Trophoblast cell (in vitro differentiated cells and primary cell): ENCODE data around the gene YY1.

Source experiments
- DNase-seq, 2 donors: peaks; one replicate each; pipeline ENCODE4 v3.0.0-alpha.2; 2016
- H2AFZ ChIP-seq: 2 replicates; pipeline ENCODE4 v1.6.1; 2013; ENCODE audit warnings: low read length, moderate library complexity, mild to moderate bottlenecking; ENCODE audit not compliant: insufficient read depth, poor library complexity
- H2AK5ac ChIP-seq: 2 replicates; pipeline ENCODE4 v1.6.1; 2013; ENCODE audit warnings: mild to moderate bottlenecking, low read length
- H2BK120ac ChIP-seq: 2 replicates; pipeline ENCODE4 v1.6.1; 2013; ENCODE audit warnings: low read length, mild to moderate bottlenecking, moderate library complexity; ENCODE audit not compliant: insufficient read depth, poor library complexity
- H2BK12ac ChIP-seq: 2 replicates; pipeline ENCODE4 v1.6.1; 2013; ENCODE audit warnings: mild to moderate bottlenecking, low read length, moderate library complexity
- H2BK5ac ChIP-seq: 2 replicates; pipeline ENCODE4 v1.6.1; 2013; ENCODE audit warnings: low read length, low read depth, moderate library complexity, mild to moderate bottlenecking; ENCODE audit not compliant: poor library complexity
- H3K14ac ChIP-seq: 2 replicates; pipeline ENCODE4 v1.6.1; 2013; ENCODE audit warnings: mild to moderate bottlenecking, low read length
- H3K18ac ChIP-seq: 2 replicates; pipeline ENCODE4 v1.6.1; 2013; ENCODE audit warnings: mild to moderate bottlenecking, low read length
- H3K23ac ChIP-seq: 2 replicates; pipeline ENCODE4 v1.6.1; 2013; ENCODE audit warnings: low read length
- H3K27ac ChIP-seq: 2 replicates; pipeline ENCODE4 v1.5.1; 2013; ENCODE audit warnings: low read depth, mild to moderate bottlenecking, inconsistent platforms, low read length, moderate library complexity
- H3K27me3 ChIP-seq: 2 replicates; pipeline ENCODE4 v1.6.1; 2013; ENCODE audit warnings: inconsistent platforms, mild to moderate bottlenecking, low read length, moderate library complexity; ENCODE audit not compliant: insufficient read depth
- H3K36me3 ChIP-seq, 2 experiments: 1 replicate in 1 of 2; 2 replicates in 1 of 2; pipeline ENCODE4 v1.6.1; 2013; ENCODE audit warnings: low read length in 2 of 2, mild to moderate bottlenecking in 2 of 2, moderate library complexity in 1 of 2; ENCODE audit not compliant: insufficient read depth in 2 of 2, control insufficient read depth in 1 of 2
- H3K4ac ChIP-seq: 2 replicates; pipeline ENCODE4 v1.6.1; 2013; ENCODE audit warnings: low read depth, mild to moderate bottlenecking, low read length, moderate library complexity
- H3K4me1 ChIP-seq, 2 experiments: 1 replicate in 1 of 2; 2 replicates in 1 of 2; pipeline ENCODE4 v1.6.1; 2013; ENCODE audit warnings: low read length in 2 of 2, mild to moderate bottlenecking in 2 of 2, moderate library complexity in 1 of 2; ENCODE audit not compliant: insufficient read depth in 2 of 2, control insufficient read depth in 1 of 2
- H3K4me2 ChIP-seq: 2 replicates; pipeline ENCODE4 v1.6.1; 2013; ENCODE audit warnings: inconsistent platforms, mild to moderate bottlenecking, low read length, moderate library complexity
- H3K4me3 ChIP-seq: 2 replicates; pipeline ENCODE4 v1.5.1; 2013; ENCODE audit warnings: mild to moderate bottlenecking, low read depth, low read length, inconsistent platforms
- H3K79me1 ChIP-seq: one replicate; pipeline ENCODE4 v1.6.1; 2013; ENCODE audit warnings: low read length
- H3K79me2 ChIP-seq: 2 replicates; pipeline ENCODE4 v1.6.1; 2013; ENCODE audit warnings: low read length, mild to moderate bottlenecking; ENCODE audit not compliant: control insufficient read depth, insufficient read depth, poor library complexity
- H3K9ac ChIP-seq: 2 replicates; pipeline ENCODE4 v1.6.1; 2013; ENCODE audit warnings: mild to moderate bottlenecking, low read length
- H3K9me3 ChIP-seq: 2 replicates; pipeline ENCODE4 v1.6.1; 2013; ENCODE audit warnings: low read depth, mild to moderate bottlenecking, control low read depth, inconsistent platforms, low read length; ENCODE audit not compliant: insufficient read depth
- H4K12ac ChIP-seq: 2 replicates; pipeline ENCODE4 v1.6.1; 2013; ENCODE audit warnings: low read depth, mild to moderate bottlenecking, low read length, moderate library complexity
- H4K8ac ChIP-seq: 2 replicates; pipeline ENCODE4 v1.6.1; 2013; ENCODE audit warnings: low read depth, mild to moderate bottlenecking, low read length, moderate library complexity
- H4K91ac ChIP-seq: one replicate; pipeline ENCODE4 v1.6.1; 2013; ENCODE audit warnings: low read depth, mild to moderate bottlenecking, low read length, moderate library complexity
- WGBS: extraction: QIAGEN DNeasy Blood & Tissue Kit; methylation state at CpG from one replicate; pipeline ENCODE4 v1.1.7; 2013; ENCODE audit warnings: missing lambda C conversion rate; ENCODE audit not compliant: insufficient read length, insufficient coverage; ENCODE audit errors: extremely low coverage; 5-methylcytosine and 5-hydroxymethylcytosine counted together

YY1 gene

DNA sequence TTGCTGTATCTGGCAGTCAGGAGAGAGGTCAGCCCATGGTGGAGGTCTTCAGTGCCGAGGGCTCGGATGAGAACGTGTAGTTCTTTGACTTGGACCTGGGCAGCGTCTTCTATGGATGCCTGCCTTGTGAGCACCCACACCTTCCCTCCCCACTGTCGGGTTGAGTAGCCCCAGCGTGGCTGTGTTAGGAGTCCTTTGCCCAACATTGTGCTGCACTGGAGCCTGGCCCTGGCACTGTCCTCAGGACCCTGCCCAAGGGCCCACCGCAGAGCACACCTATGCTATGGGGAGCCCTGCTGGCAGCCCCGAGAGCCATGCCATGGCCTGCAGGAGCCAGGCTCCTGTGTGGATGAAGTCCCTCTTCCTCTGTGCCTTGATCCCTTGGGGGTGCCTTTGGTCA, 40.6 kb downstream of the YY1 start:
- Histone ChIP-seq H3K4me1 (peaks cover 14 to 21% of the 10 kb centered on the region in 2 experiments), H3K4me2 (no peak overlapping the region), H3K27ac (no peak overlapping the region), H3K79me1 (no peaks in the 10 kb centered on the region), H2BK120ac (no peak overlapping the region), H2AK5ac (no peak overlapping the region), H3K4me3 (no peak overlapping the region), H4K12ac (no peak overlapping the region), H3K79me2 (peaks cover 8% of the 10 kb centered on the region), H2AFZ (no peak overlapping the region), H3K9ac (no peak overlapping the region), H3K9me3 (no peaks in the 10 kb centered on the region), H3K36me3 (peaks cover 9 to 29% of the 10 kb centered on the region in 2 experiments), H3K23ac (no peak overlapping the region), H4K91ac (no peak overlapping the region), H3K4ac (peak overlapping the region; percentile 57), H3K18ac (no peak overlapping the region), H4K8ac (no peak overlapping the region), H3K14ac (no peak overlapping the region), H2BK12ac (no peak overlapping the region), H3K27me3 (no peaks in the 10 kb centered on the region), H2BK5ac (no peak overlapping the region)
- no CpG with 5 or more reads among the region's 8 CpGs for WGBS
- no peak for DNase-seq

DNA sequence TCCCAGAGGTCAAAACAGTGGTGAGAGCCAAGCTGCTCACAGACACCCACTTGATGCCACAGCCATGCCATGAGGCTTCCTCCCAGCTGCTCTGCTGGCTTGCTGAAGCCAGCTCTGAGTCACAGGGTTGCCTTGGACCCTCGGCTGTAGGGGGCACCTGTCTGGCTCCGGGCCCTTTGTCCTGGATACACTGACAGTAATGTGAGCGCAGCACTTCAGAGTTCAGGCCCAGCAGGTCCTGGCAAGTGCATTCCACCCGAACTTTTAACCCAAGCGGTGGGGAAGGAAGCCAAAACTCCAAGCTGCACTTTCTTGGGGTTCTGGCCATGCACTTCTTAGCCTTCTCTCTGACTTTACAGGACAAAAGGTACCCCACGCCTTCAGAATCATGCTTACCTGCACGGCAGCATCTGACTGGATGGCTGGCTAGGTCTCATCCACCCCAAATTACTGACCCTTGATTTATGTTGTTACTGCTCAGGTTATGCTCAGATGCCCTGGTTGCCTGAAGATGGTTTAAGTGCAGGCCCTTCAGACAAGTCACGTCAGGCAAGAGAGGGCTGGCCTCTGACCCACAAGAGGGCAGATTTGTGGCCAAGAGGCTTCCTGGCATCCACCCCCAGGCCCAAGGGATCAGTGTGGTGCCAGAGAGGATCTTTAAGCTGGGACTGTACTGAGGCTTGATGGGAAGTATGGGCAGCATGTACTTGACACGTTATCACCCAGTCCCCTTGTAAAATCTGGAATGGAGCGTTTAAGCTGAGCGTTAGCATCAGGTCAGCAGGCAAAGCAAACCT, 42.5 kb downstream of the YY1 start:
- H4K8ac ChIP-seq, result no peak overlapping the region

DNA sequence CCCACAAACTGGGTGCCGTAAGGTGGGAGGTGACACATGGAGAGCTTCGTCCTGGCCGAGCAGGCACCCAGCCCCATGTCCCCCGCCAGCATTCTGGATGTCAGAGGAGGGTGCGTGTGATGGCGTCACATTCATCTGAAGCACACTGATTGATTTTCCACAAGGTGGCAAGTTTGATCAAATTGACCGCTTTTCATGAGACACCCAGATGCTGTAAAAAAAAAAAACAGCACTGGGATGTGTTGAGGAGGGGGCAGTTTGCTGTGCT, 43.1 kb downstream of the YY1 start:
- Histone ChIP-seq H2AFZ (no peak overlapping the region), H3K4me1 (peaks cover 18 to 26% of the 10 kb centered on the region in 2 experiments)
- no CpG with 5 or more reads among the region's 7 CpGs for WGBS

More for the DNA sequence above, 42.5 kb downstream of the YY1 start:
- H2BK120ac ChIP-seq, result no peak overlapping the region
- H3K4me2 ChIP-seq, result no peak overlapping the region
- H2BK12ac ChIP-seq, result no peak overlapping the region
- no peak overlapping the region for H2AK5ac ChIP-seq
- no peak overlapping the region for H2AFZ ChIP-seq
- no peaks in the 10 kb centered on the region for H3K27me3 ChIP-seq
- no peak overlapping the region for H2BK5ac ChIP-seq
- H3K79me2 ChIP-seq, result peaks cover 9% of the 10 kb centered on the region
- H3K4me1 ChIP-seq, result peaks cover 18 to 26% of the 10 kb centered on the region in 2 experiments
- H3K9ac ChIP-seq, result no peak overlapping the region
- H3K23ac ChIP-seq, result no peak overlapping the region
- H3K9me3 ChIP-seq, result no peaks in the 10 kb centered on the region
- no CpG with 5 or more reads among the region's 11 CpGs for WGBS
- H3K18ac ChIP-seq, result no peak overlapping the region
- H3K79me1 ChIP-seq, result peaks cover 8% of the 10 kb centered on the region
- H3K36me3 ChIP-seq, result peaks cover 4 to 22% of the 10 kb centered on the region in 2 experiments
- H3K4me3 ChIP-seq, result no peak overlapping the region
- no peak for DNase-seq
- no peak overlapping the region for H3K14ac ChIP-seq
- no peak overlapping the region for H3K4ac ChIP-seq
- H4K91ac ChIP-seq, result no peak overlapping the region
- H4K12ac ChIP-seq, result no peak overlapping the region
- no peak overlapping the region for H3K27ac ChIP-seq

GRCh38 chr14:100282766-100283419, 43.9 kb downstream of the YY1 start:
- H2BK12ac ChIP-seq, result no peak overlapping the region
- no peak overlapping the region for H3K14ac ChIP-seq
- H3K18ac ChIP-seq, result no peak overlapping the region
- H3K27ac ChIP-seq, result peak overlapping the region; percentile 1
- peaks cover 21 to 31% of the 10 kb centered on the region in 2 experiments for H3K4me1 ChIP-seq
- H2BK120ac ChIP-seq, result no peak overlapping the region
- H2AK5ac ChIP-seq, result no peak overlapping the region
- peaks cover 0 to 16% of the 10 kb centered on the region in 2 experiments for H3K36me3 ChIP-seq
- no peak overlapping the region for H4K91ac ChIP-seq
- H3K23ac ChIP-seq, result no peak overlapping the region
- peaks cover 8% of the 10 kb centered on the region for H3K79me1 ChIP-seq
- no peak overlapping the region for H2BK5ac ChIP-seq
- H3K9me3 ChIP-seq, result peaks cover 2% of the 10 kb centered on the region
- H2AFZ ChIP-seq, result no peak overlapping the region
- H3K79me2 ChIP-seq, result peaks cover 9% of the 10 kb centered on the region
- peak; percentile 33 for DNase-seq
- H4K12ac ChIP-seq, result no peak overlapping the region
- no peak overlapping the region for H3K4me3 ChIP-seq
- no peak overlapping the region for H3K4me2 ChIP-seq
- H3K4ac ChIP-seq, result no peak overlapping the region
- no peaks in the 10 kb centered on the region for H3K27me3 ChIP-seq
- no CpG with 5 or more reads among the region's 9 CpGs for WGBS
- no peak overlapping the region for H3K9ac ChIP-seq
- H4K8ac ChIP-seq, result no peak overlapping the region

More for the DNA sequence above, 43.1 kb downstream of the YY1 start:
- Histone ChIP-seq H3K4ac (no peak overlapping the region), H3K18ac (no peak overlapping the region), H3K79me1 (peaks cover 8% of the 10 kb centered on the region), H2BK12ac (no peak overlapping the region), H3K27me3 (no peaks in the 10 kb centered on the region), H3K14ac (no peak overlapping the region), H3K9me3 (peaks cover 2% of the 10 kb centered on the region), H3K27ac (no peak overlapping the region), H4K91ac (no peak overlapping the region), H4K12ac (no peak overlapping the region), H3K4me2 (no peak overlapping the region), H2AK5ac (no peak overlapping the region), H3K4me3 (no peak overlapping the region), H2BK5ac (no peak overlapping the region), H3K36me3 (peaks cover 2 to 19% of the 10 kb centered on the region in 2 experiments), H2BK120ac (no peak overlapping the region), H3K9ac (no peak overlapping the region), H3K79me2 (peaks cover 9% of the 10 kb centered on the region), H3K23ac (no peak overlapping the region), H4K8ac (no peak overlapping the region)
- DNase-seq, result no peak
